ENCODE measurements around the gene S100A16. TPM values are rescaled to one million over a fixed set of nuclear protein-coding genes. Genes with fewer than 3 reads are reported as not detected.

The S100A16 gene
- total RNA-seq, 4 donors from 2014 or later, result 33.2 to 67.9 (median 48.2) TPM

DNA sequence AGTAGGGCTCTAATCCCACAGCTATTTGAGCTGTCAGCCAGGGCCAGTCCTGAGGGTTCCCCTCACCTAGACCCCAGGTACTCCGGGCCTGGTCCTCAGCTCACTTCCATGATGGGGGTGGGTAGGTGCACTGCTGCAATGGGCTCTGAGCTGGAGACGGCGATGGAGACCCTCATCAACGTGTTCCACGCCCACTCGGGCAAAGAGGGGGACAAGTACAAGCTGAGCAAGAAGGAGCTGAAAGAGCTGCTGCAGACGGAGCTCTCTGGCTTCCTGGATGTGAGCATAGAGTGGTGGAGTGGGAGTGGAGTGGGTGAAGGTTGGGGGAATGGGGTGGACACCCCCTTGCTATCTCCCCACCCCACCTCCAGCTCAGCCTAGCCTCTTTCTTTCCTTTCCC, 17.4 kb upstream of the S100A16 start:
- Histone ChIP-seq H3K36me3 (peaks cover 0 to 2% (median under 1%) of the 10 kb centered on the region in 4 donors), H3K4me1 (peaks cover 46 to 64% (median 60%) of the 10 kb centered on the region in 4 donors), H3K27me3 (peaks cover 0 to 4% (median 0%) of the 10 kb centered on the region in 4 donors), H3K4me3 (no peak overlapping the region), H3K27ac (replicated peaks in 1 of 4) (no peak overlapping the region), H3K9me3 (no peaks in the 10 kb centered on the region)
- TF ChIP-seq POLR2A (IDR thresholded peaks at IDR 0.05; ENCODE audit: low read depth) (no peak), POLR2AphosphoS5 (IDR thresholded peaks at IDR 0.05) (no peak), EP300 (IDR thresholded peaks at IDR 0.05) (no peak)
- TF ChIP-seq, protein P1, sequence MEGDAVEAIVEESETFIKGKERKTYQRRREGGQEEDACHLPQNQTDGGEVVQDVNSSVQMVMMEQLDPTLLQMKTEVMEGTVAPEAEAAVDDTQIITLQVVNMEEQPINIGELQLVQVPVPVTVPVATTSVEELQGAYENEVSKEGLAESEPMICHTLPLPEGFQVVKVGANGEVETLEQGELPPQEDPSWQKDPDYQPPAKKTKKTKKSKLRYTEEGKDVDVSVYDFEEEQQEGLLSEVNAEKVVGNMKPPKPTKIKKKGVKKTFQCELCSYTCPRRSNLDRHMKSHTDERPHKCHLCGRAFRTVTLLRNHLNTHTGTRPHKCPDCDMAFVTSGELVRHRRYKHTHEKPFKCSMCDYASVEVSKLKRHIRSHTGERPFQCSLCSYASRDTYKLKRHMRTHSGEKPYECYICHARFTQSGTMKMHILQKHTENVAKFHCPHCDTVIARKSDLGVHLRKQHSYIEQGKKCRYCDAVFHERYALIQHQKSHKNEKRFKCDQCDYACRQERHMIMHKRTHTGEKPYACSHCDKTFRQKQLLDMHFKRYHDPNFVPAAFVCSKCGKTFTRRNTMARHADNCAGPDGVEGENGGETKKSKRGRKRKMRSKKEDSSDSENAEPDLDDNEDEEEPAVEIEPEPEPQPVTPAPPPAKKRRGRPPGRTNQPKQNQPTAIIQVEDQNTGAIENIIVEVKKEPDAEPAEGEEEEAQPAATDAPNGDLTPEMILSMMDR (IDR thresholded peaks at IDR 0.05), result no peak
- intact Hi-C loops (cut with DNase I), result no loop called here
- 94% methylated on average over 6 of the region's 7 CpGs for WGBS
- no peak for DNase-seq (ENCODE audit: extremely low spot score)

DNA sequence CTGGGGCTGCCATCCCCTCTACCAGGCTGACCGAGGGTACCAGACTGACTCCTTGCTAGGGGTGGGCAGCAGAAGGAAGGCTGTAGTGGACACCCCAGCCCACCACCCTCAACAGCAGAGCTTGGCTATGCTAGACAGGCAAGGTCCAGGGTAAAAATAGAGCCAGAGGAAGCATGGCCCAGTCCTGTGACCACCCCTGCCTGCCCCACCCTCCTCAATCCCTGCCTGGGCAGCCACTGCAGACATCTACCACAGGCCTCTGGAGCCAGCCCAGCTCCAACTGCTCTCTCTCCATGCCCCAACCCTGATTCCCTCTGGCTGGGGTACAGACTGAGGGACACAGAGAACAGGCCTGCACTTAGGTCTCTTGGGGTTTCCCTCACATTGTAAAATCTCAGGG, 17.0 kb upstream of the S100A16 start:
- H3K27me3 ChIP-seq, result peaks cover 0 to 4% (median 0%) of the 10 kb centered on the region in 4 donors
- WGBS, result 80% methylated on average over 1 of the region's 1 CpG
- intact Hi-C loops (cut with DNase I), result no loop called here
- H3K9me3 ChIP-seq, result no peaks in the 10 kb centered on the region
- H3K27ac ChIP-seq (replicated peaks in 1 of 4), result peak overlapping the region in 1 of 4 donors; percentile 2
- peaks cover 45 to 64% (median 60%) of the 10 kb centered on the region in 4 donors for H3K4me1 ChIP-seq
- no peak for DNase-seq (ENCODE audit: extremely low spot score)
- peaks cover 0 to 6% (median 3%) of the 10 kb centered on the region in 4 donors for H3K36me3 ChIP-seq
- TF ChIP-seq EP300 (IDR thresholded peaks at IDR 0.05) (no peak), POLR2AphosphoS5 (IDR thresholded peaks at IDR 0.05) (no peak), POLR2A (IDR thresholded peaks at IDR 0.05; ENCODE audit: low read depth) (peak; percentile 18)
- H3K4me3 ChIP-seq, result no peak overlapping the region

GRCh38 chr1:153629343-153629665, 16.4 kb upstream of the S100A16 start:
- H3K4me3 ChIP-seq, result no peak overlapping the region
- H3K27ac ChIP-seq (replicated peaks in 1 of 4), result peak overlapping the region in 3 of 4 donors; percentile 2 to 83 (median 22)
- no peak for DNase-seq (ENCODE audit: extremely low spot score)
- H3K36me3 ChIP-seq, result peaks cover 0 to 12% (median 5%) of the 10 kb centered on the region in 4 donors
- H3K4me1 ChIP-seq, result peaks cover 49 to 69% (median 64%) of the 10 kb centered on the region in 4 donors
- 81% methylated on average over 5 of the region's 5 CpGs for WGBS
- H3K27me3 ChIP-seq, result peaks cover 0 to 4% (median 0%) of the 10 kb centered on the region in 4 donors
- no peaks in the 10 kb centered on the region for H3K9me3 ChIP-seq
- no peak for TF ChIP-seq POLR2AphosphoS5 (IDR thresholded peaks at IDR 0.05)
- intact Hi-C loops (cut with DNase I), result no loop called here

GRCh38 chr1:153628638-153629342, 15.9 kb upstream of the S100A16 start:
- no peak overlapping the region for H3K4me3 ChIP-seq
- TF ChIP-seq, protein P1 (IDR thresholded peaks at IDR 0.05), result no peak
- TF ChIP-seq POLR2A (IDR thresholded peaks at IDR 0.05; ENCODE audit: low read depth) (no peak), EP300 (IDR thresholded peaks at IDR 0.05) (no peak), POLR2AphosphoS5 (IDR thresholded peaks at IDR 0.05) (no peak)
- 87% methylated on average over 6 of the region's 6 CpGs for WGBS
- no peaks in the 10 kb centered on the region for H3K9me3 ChIP-seq
- H3K36me3 ChIP-seq, result peaks cover 0 to 15% (median 6%) of the 10 kb centered on the region in 4 donors
- intact Hi-C loops (cut with DNase I), result no loop called here
- no peaks in the 10 kb centered on the region for H3K27me3 ChIP-seq
- peak overlapping the region; percentile 83 to 91 (median 88) for H3K27ac ChIP-seq (replicated peaks in 1 of 4)
- H3K4me1 ChIP-seq, result peaks cover 52 to 72% (median 68%) of the 10 kb centered on the region in 4 donors
- DNase-seq (ENCODE audit: extremely low spot score), result no peak

DNA sequence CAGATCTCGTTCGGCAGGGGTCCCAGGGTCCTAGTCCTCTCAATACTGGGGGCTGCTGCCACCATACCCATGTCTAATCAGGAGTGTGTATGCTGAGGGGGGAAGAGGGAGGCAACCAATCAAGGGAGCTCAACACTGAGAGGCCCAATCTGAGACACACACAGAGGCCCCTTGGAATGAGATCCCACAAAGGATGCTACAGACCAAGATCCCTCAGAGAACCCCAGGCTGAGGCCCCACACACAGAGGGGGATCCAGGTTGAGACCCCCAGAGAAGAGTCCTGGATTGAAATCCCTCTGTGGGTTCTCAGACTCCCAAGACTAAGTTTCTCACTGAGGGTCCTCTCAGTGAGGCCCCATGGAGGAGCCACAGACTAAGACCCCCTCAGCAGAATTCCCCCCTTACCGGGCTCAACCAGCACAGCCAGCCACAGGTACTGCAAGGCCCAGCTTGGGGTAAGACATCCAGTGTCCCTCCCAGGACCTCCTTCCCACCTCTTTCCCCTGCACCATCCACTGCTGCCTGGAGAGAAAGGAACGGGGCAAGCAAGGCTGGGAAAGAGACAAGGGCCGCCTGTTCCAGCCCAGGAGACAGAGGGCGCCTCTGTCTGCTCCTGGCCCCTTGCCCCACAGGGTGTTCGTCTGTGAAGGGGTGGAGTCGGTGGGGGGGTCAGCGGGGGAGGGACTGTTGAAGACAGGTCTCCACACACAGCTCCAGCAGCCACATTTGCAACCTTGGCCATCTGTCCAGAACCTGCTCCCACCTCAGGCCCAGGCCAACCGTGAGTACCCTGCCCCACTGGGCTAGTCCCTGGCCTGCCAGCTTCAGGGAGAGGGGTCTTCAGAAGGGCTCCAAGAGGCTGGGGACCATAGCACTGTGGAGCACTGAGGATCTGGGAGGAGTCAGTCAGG, 15.0 kb upstream of the S100A16 start, which contains the start of gene S100A1:
TSS of gene S100A1 (plus strand) at position 720 of the 912 bp plus-strand sequence. CDS start 2,088 bp downstream, outside the sequence.
- H3K4me1 ChIP-seq, result peaks cover 52 to 69% (median 64%) of the 10 kb centered on the region in 4 donors
- WGBS, result 76% methylated on average over 6 of the region's 10 CpGs
- H3K9me3 ChIP-seq, result no peaks in the 10 kb centered on the region
- peaks cover 0 to 23% (median 8%) of the 10 kb centered on the region in 4 donors for H3K36me3 ChIP-seq
- DNase-seq (ENCODE audit: extremely low spot score), result no peak
- H3K4me3 ChIP-seq, result peak within 1 kb of the TSS; percentile 57 to 65 (median 62)
- H3K27me3 ChIP-seq, result no peaks in the 10 kb centered on the region
- intact Hi-C loops (cut with DNase I), result no loop called here
- peak within 1 kb of the TSS; percentile 83 to 91 (median 88) for H3K27ac ChIP-seq (replicated peaks in 1 of 4)
- no peak for TF ChIP-seq EP300 (IDR thresholded peaks at IDR 0.05)
- no peak for TF ChIP-seq POLR2A (IDR thresholded peaks at IDR 0.05; ENCODE audit: low read depth)
- no peak for TF ChIP-seq POLR2AphosphoS5 (IDR thresholded peaks at IDR 0.05)
- TF ChIP-seq, protein P1 (IDR thresholded peaks at IDR 0.05), result no peak
